OCI-LY3 (cell line): ENCODE results near the gene STARD3.

Experiments used
- EZH2phosphoT487 ChIP-seq: fragments of 200-600 bp; shearing (Covaris generic); IDR thresholded peaks from 2 replicates; pipeline ENCODE4 v1.6.1; 2018; ENCODE audit warnings: antibody characterized with exemption, mixed run types, low read depth
- TF ChIP-seq, protein P1 (sequence below): fragments of 200-600, 300-600 bp; sonication (generic); IDR thresholded peaks from 2 replicates; pipeline ENCODE4 v1.5.1; 2014; ENCODE audit warnings: antibody characterized with exemption, low read length, low read depth

DNA sequence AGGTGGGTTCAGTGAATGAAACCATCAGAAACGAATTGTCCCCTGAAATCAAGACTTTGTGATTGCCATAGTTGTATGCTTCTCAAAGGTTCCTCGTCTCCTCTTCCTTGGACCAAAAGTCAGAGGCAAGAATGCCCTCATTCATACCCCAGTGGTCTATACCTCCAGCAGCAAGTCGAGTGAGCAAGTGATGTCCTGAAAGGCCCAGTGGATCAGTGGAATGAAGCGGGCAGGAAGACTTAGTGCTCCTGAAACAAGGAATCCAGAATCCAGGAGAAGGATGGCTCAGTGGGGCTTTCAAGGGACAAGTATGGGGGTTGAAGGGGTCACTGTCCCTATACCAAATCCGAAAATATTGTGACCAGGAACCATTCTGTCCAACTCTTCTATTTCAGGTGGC is 57.6 kb downstream of the STARD3 start:
- TF ChIP-seq, protein P1, sequence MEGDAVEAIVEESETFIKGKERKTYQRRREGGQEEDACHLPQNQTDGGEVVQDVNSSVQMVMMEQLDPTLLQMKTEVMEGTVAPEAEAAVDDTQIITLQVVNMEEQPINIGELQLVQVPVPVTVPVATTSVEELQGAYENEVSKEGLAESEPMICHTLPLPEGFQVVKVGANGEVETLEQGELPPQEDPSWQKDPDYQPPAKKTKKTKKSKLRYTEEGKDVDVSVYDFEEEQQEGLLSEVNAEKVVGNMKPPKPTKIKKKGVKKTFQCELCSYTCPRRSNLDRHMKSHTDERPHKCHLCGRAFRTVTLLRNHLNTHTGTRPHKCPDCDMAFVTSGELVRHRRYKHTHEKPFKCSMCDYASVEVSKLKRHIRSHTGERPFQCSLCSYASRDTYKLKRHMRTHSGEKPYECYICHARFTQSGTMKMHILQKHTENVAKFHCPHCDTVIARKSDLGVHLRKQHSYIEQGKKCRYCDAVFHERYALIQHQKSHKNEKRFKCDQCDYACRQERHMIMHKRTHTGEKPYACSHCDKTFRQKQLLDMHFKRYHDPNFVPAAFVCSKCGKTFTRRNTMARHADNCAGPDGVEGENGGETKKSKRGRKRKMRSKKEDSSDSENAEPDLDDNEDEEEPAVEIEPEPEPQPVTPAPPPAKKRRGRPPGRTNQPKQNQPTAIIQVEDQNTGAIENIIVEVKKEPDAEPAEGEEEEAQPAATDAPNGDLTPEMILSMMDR = no peak
- no peak for TF ChIP-seq EZH2phosphoT487
